Measurements from ENCODE around the gene FCRL3.
"Not testable (repeated sequence)": the region's sequence is repeated elsewhere in the genome, so short reads cannot be mapped to it uniquely, and the experiment has no call there.

The FCRL3 gene, protein sequence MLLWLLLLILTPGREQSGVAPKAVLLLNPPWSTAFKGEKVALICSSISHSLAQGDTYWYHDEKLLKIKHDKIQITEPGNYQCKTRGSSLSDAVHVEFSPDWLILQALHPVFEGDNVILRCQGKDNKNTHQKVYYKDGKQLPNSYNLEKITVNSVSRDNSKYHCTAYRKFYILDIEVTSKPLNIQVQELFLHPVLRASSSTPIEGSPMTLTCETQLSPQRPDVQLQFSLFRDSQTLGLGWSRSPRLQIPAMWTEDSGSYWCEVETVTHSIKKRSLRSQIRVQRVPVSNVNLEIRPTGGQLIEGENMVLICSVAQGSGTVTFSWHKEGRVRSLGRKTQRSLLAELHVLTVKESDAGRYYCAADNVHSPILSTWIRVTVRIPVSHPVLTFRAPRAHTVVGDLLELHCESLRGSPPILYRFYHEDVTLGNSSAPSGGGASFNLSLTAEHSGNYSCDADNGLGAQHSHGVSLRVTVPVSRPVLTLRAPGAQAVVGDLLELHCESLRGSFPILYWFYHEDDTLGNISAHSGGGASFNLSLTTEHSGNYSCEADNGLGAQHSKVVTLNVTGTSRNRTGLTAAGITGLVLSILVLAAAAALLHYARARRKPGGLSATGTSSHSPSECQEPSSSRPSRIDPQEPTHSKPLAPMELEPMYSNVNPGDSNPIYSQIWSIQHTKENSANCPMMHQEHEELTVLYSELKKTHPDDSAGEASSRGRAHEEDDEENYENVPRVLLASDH

DNA sequence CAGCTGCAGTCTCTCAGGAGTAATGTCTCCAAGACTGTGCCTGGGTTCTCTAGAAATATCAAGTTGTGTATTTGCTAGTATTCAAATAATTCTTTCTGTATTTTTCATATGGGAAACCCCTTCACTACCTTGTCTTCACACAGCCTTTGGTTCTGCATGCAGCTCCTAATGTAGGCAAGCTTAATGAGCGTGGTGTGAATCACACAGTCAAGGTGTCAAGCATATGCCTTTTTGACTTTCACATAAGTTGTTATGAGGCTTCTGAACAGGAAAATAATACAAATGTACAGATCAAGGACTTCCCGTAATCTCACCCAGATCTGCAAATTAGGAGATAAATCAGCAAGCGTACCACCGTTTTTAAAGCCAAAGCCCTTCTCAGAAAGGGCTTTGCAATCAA lies at the start of gene FCRL3:
TSS of gene FCRL3 (minus strand) at position 38 of the 400 bp plus-strand sequence. CDS start 280 bp downstream, outside the sequence.
- Histone ChIP-seq H3K4me1 (ENCODE audit: insufficient read depth, low read length) (no peaks in the 10 kb centered on the region), H3K9me3 (ENCODE audit: low read length) (no peaks in the 10 kb centered on the region), H3K36me3 (ENCODE audit: insufficient read depth, low read length) (no peaks in the 10 kb centered on the region), H3K9ac (ENCODE audit: low read length) (no peak within 1 kb of the TSS), H3K4me3 (ENCODE audit: low read depth in 1 of 2, low read length in 2 of 2) (no peak within 1 kb of the TSS), H3K27me3 (ENCODE audit: control insufficient read depth in 1 of 2, insufficient read depth in 2 of 2, low read length in 2 of 2) (no peaks in the 10 kb centered on the region), H3K27ac (ENCODE audit: low read depth, low read length) (no peak within 1 kb of the TSS)

DNA sequence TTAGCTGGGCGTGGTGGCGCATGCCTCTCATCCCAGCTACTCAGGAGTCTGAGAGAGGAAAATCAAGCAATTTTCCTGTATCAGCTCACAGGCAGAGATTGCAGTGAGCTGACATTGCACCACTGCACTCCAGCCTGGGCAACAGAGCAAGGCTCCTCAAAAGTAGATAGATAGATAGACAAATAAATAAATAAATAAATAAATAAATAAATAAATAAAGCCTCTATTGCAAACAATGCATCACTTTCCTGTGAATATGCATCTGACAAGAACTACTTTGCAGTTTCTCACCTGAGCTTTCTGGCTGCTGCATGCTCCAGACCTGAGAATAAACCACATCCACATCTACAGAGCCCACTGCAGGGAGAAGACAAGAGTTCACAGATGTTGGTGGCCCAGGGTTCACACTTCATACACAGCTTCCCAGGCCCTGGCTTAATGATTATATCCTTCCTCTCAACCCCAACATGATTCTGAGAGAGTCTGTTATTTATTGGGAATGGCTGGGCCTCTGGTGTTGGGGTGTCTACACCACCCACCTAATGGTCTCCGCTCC lies 47.8 kb upstream of the FCRL3 start:
- Histone ChIP-seq H3K4me3 (ENCODE audit: low read depth in 1 of 2, low read length in 2 of 2) (no peak overlapping the region), H3K27ac (ENCODE audit: low read depth, low read length) (no peak overlapping the region), H3K36me3 (ENCODE audit: insufficient read depth, low read length) (no peaks in the 10 kb centered on the region), H3K27me3 (ENCODE audit: control insufficient read depth in 1 of 2, insufficient read depth in 2 of 2, low read length in 2 of 2) (no peaks in the 10 kb centered on the region), H3K9ac (ENCODE audit: low read length) (no peak overlapping the region), H3K9me3 (ENCODE audit: low read length) (no peaks in the 10 kb centered on the region), H3K4me1 (ENCODE audit: insufficient read depth, low read length) (no peaks in the 10 kb centered on the region)

DNA sequence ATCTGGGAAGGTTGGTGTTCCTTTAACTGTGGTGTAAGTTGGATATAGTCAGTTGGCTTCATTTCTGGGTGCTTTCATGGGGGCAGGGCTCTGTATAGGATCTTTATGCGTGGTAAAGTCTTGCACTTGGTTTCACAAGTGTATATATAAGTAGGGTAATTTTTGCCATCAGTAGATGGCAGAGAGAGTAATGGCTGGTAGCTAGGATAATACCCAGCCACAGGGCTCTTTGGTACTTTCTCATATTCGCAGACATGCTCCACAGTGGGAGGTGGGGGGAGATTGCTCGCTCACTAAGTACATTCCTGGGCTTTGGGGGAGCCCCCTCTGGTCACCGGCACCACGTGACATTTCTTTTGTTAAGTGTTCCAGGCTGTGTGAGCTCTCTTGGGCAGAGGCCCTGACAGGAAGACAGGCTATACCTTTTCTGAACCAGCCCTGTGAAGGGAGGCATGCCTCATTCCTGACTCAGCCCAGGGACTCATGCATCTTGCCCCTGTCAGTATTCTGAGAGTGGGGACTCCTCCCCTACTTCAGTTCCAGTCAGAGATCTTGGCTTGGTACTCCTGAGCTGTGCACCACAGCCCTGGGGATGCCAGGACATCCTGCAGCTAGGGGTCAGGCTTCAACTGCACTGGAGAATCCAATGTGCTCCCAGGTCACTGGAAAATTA lies 38.8 kb upstream of the FCRL3 start:
- Histone ChIP-seq H3K9me3 (ENCODE audit: low read length) (no peaks in the 10 kb centered on the region), H3K27me3 (ENCODE audit: control insufficient read depth in 1 of 2, insufficient read depth in 2 of 2, low read length in 2 of 2) (no peaks in the 10 kb centered on the region)

DNA sequence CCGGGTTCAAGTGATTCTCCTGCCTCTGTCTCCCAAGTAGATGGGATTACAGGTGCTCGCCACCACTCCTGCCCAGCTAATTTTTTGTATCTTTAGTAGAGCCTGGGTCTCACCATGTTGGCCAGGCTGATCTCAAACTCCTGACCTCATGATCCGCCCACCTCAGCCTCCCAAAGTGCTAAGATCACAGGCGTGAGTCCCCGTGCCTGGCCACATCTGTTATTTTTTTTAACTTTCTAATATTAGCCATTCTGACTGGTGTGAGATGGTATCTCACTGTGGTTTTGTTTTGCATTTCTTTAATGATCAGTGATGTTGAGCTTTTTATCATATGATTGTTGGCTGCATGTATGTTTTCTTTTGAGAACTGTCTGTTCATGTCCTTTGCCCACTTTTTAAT lies 35.4 kb upstream of the FCRL3 start:
- not testable (repeated sequence) for H3K4me3 ChIP-seq (ENCODE audit: low read depth in 1 of 2, low read length in 2 of 2); H3K27ac ChIP-seq (ENCODE audit: low read depth, low read length); H3K27me3 ChIP-seq (ENCODE audit: control insufficient read depth in 1 of 2, insufficient read depth in 2 of 2, low read length in 2 of 2); H3K4me1 ChIP-seq (ENCODE audit: insufficient read depth, low read length); H3K9ac ChIP-seq (ENCODE audit: low read length); H3K36me3 ChIP-seq (ENCODE audit: insufficient read depth, low read length); H3K9me3 ChIP-seq (ENCODE audit: low read length)

More for the DNA sequence above, 38.8 kb upstream of the FCRL3 start:
- Histone ChIP-seq H3K4me3 (ENCODE audit: low read depth in 1 of 2, low read length in 2 of 2) (no peak overlapping the region), H3K9ac (ENCODE audit: low read length) (no peak overlapping the region), H3K4me1 (ENCODE audit: insufficient read depth, low read length) (no peaks in the 10 kb centered on the region), H3K27ac (ENCODE audit: low read depth, low read length) (no peak overlapping the region), H3K36me3 (ENCODE audit: insufficient read depth, low read length) (no peaks in the 10 kb centered on the region)

DNA sequence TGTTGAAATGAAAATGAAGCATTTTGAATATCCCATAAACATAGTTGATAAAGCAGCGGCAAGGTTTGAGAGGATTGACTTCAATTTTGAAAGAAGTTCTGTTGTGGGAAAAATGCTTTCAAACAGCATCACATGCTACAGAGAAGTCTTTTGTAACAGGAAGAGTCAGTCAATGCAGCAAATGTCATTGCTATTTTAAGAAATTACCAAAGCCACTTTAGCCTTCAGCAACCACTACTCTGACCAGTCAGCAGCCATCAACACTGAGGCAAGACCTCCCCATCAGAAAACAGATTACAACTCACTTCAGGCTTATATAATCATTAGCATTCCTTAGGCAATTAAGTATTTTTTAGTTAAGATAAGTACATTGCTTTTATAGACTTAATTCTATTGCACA lies 33.8 kb upstream of the FCRL3 start:
- Histone ChIP-seq H3K4me3 (ENCODE audit: low read depth in 1 of 2, low read length in 2 of 2) (no peak overlapping the region), H3K9ac (ENCODE audit: low read length) (no peak overlapping the region), H3K27me3 (ENCODE audit: control insufficient read depth in 1 of 2, insufficient read depth in 2 of 2, low read length in 2 of 2) (no peaks in the 10 kb centered on the region), H3K4me1 (ENCODE audit: insufficient read depth, low read length) (no peaks in the 10 kb centered on the region), H3K9me3 (ENCODE audit: low read length) (no peaks in the 10 kb centered on the region), H3K36me3 (ENCODE audit: insufficient read depth, low read length) (no peaks in the 10 kb centered on the region), H3K27ac (ENCODE audit: low read depth, low read length) (no peak overlapping the region)

DNA sequence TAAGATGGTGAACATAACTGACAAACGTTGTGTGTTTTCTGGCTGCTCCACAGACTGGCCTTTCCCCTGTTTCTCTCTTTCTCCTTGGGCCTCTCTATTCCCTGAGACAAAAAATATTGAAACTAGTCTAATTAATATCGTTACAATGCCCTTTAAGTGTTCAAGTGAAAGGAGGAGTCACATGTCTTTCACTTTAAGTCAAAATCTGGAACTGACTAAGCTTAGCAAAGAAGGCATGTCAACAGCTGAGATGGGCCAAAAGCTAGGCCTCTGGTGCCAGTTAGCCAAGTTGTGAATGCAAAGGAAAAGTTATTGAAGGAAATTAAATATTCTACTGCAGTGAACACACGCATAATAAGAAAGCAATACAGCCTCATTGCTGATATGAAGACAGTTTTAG lies 32.2 kb upstream of the FCRL3 start:
- Histone ChIP-seq H3K27ac (ENCODE audit: low read depth, low read length) (no peak overlapping the region), H3K36me3 (ENCODE audit: insufficient read depth, low read length) (no peaks in the 10 kb centered on the region), H3K4me1 (ENCODE audit: insufficient read depth, low read length) (no peaks in the 10 kb centered on the region), H3K9me3 (ENCODE audit: low read length) (no peaks in the 10 kb centered on the region), H3K27me3 (ENCODE audit: control insufficient read depth in 1 of 2, insufficient read depth in 2 of 2, low read length in 2 of 2) (no peaks in the 10 kb centered on the region), H3K4me3 (ENCODE audit: low read depth in 1 of 2, low read length in 2 of 2) (no peak overlapping the region), H3K9ac (ENCODE audit: low read length) (no peak overlapping the region)

DNA sequence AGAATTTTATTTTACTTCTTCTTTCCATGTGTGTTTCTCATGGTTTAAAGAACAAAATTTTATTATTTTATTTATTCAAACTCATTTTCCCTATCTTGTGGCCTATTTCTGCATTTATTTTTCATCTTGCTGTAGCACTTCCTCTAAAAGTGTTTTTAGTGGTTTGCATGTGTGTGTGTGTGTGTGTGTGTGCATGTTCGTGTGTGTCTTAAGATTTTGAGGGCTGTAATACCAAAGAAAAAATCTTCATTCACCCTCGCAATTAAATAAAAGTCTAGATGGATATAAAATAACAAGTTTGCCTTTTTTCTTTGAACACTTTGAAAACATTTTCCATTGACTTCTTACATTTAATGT lies 24.6 kb upstream of the FCRL3 start:
- H3K9ac ChIP-seq (ENCODE audit: low read length), result no peak overlapping the region
- H3K27ac ChIP-seq (ENCODE audit: low read depth, low read length), result no peak overlapping the region
- H3K9me3 ChIP-seq (ENCODE audit: low read length), result no peaks in the 10 kb centered on the region
- H3K4me1 ChIP-seq (ENCODE audit: insufficient read depth, low read length), result no peaks in the 10 kb centered on the region
- H3K27me3 ChIP-seq (ENCODE audit: control insufficient read depth in 1 of 2, insufficient read depth in 2 of 2, low read length in 2 of 2), result no peaks in the 10 kb centered on the region
- H3K36me3 ChIP-seq (ENCODE audit: insufficient read depth, low read length), result no peaks in the 10 kb centered on the region
- no peak overlapping the region for H3K4me3 ChIP-seq (ENCODE audit: low read depth in 1 of 2, low read length in 2 of 2)

DNA sequence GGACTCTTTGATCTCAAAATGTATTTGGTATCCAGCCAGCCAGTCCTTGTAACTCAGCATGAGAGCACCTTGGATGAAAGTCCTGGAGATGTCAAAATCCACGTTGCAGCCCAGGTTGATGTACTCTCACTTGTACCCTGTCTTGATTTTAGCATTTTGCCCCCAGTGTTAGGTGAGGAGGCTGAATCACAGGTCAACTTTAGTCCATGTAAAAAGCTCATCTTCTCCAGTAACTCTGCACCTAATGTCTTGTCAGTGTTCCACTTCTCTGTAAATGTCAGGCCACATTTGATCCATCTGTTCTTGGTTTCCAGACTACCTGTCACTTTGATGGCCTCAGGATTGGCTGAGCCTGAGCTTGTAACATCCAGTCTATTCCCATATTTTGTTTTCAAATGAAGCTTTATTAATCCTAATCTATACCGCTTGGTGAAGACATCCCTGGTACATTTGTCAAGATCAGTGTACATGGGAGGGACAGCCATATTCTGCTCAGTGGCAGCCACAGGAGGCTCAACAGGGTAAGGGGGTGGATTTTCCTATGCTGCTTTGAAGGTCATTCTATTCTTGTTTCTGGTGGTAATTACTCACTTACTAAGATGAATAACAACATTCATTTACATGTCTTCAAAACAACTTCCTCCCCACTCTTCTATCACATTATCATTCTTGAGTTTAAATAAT lies 24.1 kb upstream of the FCRL3 start:
- Histone ChIP-seq H3K4me1 (ENCODE audit: insufficient read depth, low read length) (no peaks in the 10 kb centered on the region), H3K9me3 (ENCODE audit: low read length) (no peaks in the 10 kb centered on the region), H3K9ac (ENCODE audit: low read length) (no peak overlapping the region), H3K27ac (ENCODE audit: low read depth, low read length) (no peak overlapping the region), H3K27me3 (ENCODE audit: control insufficient read depth in 1 of 2, insufficient read depth in 2 of 2, low read length in 2 of 2) (no peaks in the 10 kb centered on the region), H3K36me3 (ENCODE audit: insufficient read depth, low read length) (no peaks in the 10 kb centered on the region), H3K4me3 (ENCODE audit: low read depth in 1 of 2, low read length in 2 of 2) (no peak overlapping the region)

DNA sequence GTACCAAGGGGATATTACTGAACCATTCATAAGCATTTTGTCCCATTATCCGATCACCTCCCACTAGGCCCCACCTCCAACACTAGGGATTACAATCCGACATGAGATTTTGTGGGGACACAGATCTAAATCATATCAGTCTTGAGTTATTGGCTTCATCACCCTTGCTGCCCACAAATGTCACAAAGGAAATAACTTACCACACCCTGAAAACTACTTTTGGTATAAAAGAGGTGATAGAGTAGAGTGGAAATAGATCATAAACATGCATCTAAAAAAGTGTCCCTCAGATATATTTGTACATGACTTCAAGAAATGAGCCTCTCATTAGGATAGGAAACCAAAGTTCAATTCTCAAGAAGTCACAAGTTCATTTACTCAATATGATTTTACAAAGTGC lies 22.6 kb upstream of the FCRL3 start:
- no peaks in the 10 kb centered on the region for H3K9me3 ChIP-seq (ENCODE audit: low read length)
- no peaks in the 10 kb centered on the region for H3K27me3 ChIP-seq (ENCODE audit: control insufficient read depth in 1 of 2, insufficient read depth in 2 of 2, low read length in 2 of 2)
- H3K36me3 ChIP-seq (ENCODE audit: insufficient read depth, low read length), result no peaks in the 10 kb centered on the region
- H3K4me3 ChIP-seq (ENCODE audit: low read depth in 1 of 2, low read length in 2 of 2), result no peak overlapping the region
- no peak overlapping the region for H3K9ac ChIP-seq (ENCODE audit: low read length)
- no peaks in the 10 kb centered on the region for H3K4me1 ChIP-seq (ENCODE audit: insufficient read depth, low read length)
- H3K27ac ChIP-seq (ENCODE audit: low read depth, low read length), result no peak overlapping the region

DNA sequence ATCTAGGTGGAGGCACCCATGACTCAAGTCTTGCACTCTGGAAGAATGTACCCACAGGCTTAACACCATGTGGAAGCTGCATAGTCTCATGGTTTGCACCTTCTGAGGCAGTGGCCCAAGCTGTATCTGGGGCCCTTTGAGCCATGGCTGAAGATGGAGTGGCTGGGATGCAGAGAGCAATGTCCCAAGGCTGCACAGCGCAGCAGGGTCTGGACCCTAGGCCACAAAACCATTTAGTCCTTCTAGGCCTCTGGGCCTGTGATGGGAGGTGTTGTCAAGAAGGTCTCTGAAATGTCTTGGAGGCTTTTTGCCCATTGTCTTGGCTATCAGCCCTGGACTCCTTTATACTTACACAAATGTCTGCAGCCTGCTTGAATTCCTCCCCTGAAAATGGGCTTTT lies 21.4 kb upstream of the FCRL3 start:
- H3K4me1 ChIP-seq (ENCODE audit: insufficient read depth, low read length), result no peaks in the 10 kb centered on the region
- H3K9me3 ChIP-seq (ENCODE audit: low read length), result no peaks in the 10 kb centered on the region
- H3K9ac ChIP-seq (ENCODE audit: low read length), result no peak overlapping the region
- no peaks in the 10 kb centered on the region for H3K27me3 ChIP-seq (ENCODE audit: control insufficient read depth in 1 of 2, insufficient read depth in 2 of 2, low read length in 2 of 2)
- no peaks in the 10 kb centered on the region for H3K36me3 ChIP-seq (ENCODE audit: insufficient read depth, low read length)
- H3K4me3 ChIP-seq (ENCODE audit: low read depth in 1 of 2, low read length in 2 of 2), result no peak overlapping the region
- H3K27ac ChIP-seq (ENCODE audit: low read depth, low read length), result no peak overlapping the region

DNA sequence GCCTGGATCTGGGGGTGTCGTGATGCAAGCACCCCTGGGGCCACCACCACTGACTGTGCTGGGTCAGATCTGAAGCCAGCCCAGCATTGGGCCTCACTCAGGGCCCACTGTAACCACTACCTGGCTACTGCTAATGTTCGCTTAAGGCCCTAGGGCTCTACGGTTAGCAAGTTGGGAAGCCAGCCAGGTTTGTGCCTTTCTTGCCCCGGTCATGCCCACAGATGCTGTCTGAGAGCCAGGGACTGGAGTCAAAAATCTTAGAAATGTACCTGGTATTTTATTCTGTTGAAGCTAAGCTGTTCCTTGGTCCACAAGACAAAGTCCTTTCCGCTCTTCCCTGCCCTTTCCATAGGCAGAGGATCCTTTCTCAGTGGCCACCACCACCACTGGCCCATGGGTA lies 15.2 kb upstream of the FCRL3 start:
- Histone ChIP-seq H3K4me1 (ENCODE audit: insufficient read depth, low read length) (no peaks in the 10 kb centered on the region), H3K36me3 (ENCODE audit: insufficient read depth, low read length) (no peaks in the 10 kb centered on the region), H3K9ac (ENCODE audit: low read length) (no peak overlapping the region), H3K27ac (ENCODE audit: low read depth, low read length) (no peak overlapping the region), H3K4me3 (ENCODE audit: low read depth in 1 of 2, low read length in 2 of 2) (no peak overlapping the region), H3K27me3 (ENCODE audit: control insufficient read depth in 1 of 2, insufficient read depth in 2 of 2, low read length in 2 of 2) (no peaks in the 10 kb centered on the region), H3K9me3 (ENCODE audit: low read length) (no peaks in the 10 kb centered on the region)

Data from muscle layer of colon (tissue), 2 donors.